HG03460 (cell line): ENCODE results near the gene CDK15.

Experiments
- ATAC-seq: cut with Tn5 transposase; IDR thresholded peaks from one replicate; pipeline ENCODE4 v1.9.1; 2021; ENCODE audit not compliant: unreplicated experiment

The CDK15 gene

DNA sequence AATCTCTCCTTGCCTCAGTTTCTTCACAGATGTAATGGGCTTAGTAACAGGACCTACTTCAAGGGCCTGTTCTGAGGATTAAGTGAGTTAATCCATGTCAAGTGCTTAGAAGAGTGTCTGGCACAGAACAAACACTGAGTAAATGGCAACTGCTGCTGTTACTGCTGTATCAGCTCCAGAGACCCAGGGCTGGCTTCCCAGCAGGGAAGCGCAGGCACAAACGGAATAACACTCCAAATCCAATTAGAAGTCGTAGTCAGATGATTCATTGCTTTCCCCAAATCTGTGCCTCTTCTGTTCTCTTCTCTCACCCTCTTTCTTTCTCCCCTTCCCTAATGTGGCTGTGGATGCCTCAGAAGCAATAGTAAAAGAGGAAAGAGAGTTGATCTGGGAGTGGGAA lies 126.2 kb downstream of the CDK15 start:
- ATAC-seq, result no peak

DNA sequence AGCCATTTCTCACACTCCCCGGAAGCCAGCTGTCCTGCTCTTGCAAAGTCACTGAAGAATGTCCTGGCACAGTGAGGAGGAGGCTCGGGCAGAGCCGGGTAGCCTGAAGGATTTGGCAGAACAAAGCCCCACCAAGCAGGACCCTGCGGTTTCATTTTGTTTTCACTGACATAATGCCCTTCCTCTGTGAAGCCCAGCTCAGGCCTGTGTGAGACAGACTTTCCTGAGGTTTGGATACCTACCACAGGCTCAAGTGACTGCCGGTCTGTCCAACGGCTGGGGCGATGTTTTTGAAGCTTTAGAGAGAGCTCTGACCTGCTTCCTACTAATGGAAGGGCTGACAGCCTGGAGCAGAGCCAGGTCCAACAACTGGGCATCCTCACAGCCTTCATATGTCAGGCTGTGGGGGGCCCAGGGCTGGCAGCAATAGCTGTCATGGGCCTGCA lies 127.5 kb downstream of the CDK15 start:
- ATAC-seq, result no peak

DNA sequence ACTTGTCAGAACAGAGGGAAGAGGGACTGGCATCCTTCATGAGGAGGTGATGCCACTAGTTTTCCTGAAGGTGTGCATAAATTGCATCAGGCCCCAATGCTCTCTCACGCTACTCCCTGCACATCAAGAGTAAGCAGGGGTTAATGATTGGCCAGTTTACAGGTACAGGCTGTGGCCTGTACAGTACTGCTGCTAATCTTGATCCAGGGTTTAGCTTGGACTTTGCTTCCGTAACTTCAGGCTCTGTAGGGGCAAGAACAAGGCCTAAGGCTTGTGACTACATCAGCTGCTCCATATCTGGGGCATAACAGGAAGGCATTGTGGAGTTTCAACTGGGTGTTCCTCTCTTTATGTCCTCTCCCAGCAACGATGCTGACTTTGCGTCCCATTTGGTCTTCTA lies 130.5 kb downstream of the CDK15 start:
- no peak for ATAC-seq

DNA sequence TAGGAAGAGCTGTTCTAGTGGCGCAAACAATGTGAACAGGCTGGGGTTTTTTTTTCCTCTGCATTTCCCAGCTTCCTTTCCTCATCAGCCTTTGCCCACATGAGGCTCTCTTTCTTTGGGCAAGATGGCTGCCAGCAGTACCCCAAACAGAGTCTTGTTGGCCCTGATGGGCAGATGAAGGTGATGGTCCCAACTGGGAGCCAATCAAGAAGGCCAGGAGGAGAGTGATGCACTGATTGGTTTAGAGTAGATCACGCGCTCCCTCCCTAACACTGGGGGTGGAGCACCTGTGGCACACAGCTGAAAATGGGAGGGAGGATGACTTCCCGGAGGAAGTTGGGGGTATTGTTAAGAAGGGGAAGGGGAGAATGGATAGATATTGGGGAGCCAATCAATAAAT lies 131.0 kb downstream of the CDK15 start:
- no peak for ATAC-seq

DNA sequence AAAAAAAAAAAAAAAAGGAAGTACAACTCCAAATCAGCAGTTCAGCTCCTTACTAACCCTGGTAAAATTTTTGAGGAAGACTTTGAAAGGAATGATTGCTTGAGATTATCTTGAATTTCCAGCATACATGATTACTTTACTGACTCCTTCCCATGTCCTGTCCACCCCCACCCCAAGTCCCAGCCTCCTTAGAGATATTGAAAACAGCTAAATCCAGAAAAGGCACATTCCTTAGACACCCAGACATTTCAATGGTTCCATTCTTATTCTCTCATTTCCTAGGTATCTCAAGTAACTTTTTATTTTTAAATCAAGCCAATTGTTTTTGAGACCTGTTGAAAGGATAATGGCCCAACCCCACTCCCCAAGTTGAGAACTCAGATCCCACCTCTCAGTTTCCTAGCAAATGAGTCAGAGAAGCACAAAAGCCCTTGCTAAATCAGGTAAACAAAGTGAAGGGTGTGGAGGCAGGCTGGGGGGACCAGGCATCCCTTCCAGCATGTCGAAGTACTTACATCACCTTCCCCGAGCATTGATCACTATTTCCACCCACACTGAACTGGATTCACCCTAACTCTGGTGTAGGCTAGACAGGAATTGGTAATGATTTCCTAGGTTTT lies 131.9 kb downstream of the CDK15 start:
- ATAC-seq, result no peak

DNA sequence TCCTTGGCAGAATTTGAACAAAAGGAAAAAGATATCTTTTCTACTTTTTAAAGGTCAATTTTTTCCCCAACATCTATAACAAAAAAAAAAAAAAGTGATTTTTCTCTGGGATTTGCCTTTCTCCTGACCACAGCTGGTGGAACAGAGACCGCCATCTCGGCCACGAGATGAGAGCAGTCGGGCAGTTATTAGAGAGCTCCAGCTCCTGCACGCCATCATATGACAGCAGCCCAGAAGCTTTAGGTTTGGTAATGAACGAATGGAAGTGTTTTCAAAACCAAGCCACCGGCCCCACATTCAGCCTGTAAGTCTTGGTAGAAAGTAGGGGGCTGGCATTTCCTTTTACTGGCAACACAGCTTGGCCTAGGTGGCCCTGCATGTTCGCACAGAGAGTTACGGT lies 132.4 kb downstream of the CDK15 start:
- no peak for ATAC-seq

DNA sequence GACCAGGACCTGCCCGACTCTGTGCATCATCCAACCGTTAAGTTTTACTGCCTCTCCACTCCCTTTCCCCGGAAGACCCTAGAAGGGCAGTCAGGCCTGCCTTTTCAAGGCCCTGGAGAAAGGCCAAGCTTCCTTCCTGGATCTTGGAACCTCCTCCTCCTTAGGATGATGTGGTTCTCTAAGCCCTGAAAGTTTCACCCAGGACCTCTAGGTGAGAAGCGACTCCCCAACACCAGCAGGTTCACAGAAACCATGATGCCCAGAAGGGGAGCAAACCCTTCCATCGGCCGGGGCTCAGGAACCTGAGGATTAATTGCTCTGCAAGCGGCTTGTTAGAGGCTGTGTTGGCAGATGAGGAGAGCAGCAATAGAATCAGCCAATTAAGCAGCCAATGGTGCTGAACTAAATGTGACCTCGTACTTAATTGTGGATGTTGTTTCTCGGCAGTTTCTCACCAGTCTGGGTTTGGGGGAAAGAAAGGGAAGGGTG lies 133.2 kb downstream of the CDK15 start:
- ATAC-seq, result no peak

DNA sequence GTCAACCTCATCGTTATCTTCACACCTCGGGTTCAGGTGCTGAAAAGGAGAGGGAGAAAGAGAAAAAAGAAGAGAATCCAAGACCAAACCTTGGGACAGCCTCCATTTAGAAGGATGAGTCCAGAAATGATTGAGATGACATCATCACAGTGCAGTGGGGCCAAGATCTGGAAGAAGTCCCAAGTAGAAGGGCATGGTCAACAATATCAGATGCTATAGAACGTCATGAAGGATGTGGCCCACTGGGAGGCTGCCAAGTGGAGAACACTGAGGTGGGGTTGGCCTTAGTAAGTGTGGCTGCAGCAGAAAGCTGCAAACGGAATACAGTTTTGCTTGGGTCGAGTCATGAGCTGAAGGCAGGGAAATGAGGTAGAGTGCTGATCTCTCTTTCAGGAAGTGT lies 136.2 kb downstream of the CDK15 start:
- no peak for ATAC-seq
